ENCODE measurements around the gene ZNF766. TPM values are rescaled to one million over a fixed set of nuclear protein-coding genes. Genes with fewer than 3 reads are reported as not detected.

The ZNF766 gene
- total RNA-seq = 10 to 100 TPM; 26.0 to 28.0 TPM

GRCh38 chr19:52269338-52270261 is at the start of gene ZNF766:
ZNF766 (plus strand) TSS chr19:52269587; CDS start chr19:52269614, 27 bp downstream.

GRCh38 chr19:52296773-52297600 is 27.6 kb downstream of the ZNF766 start, which contains the start of gene ZNF480:
ZNF480 (plus strand) TSS chr19:52297169; CDS start chr19:52300413, 3,244 bp downstream.

GRCh38 chr19:52336117-52336790 is 66.9 kb downstream of the ZNF766 start, which contains the start of gene ZNF610:
ZNF610 (plus strand) TSS chr19:52336243; CDS start chr19:52349173, 12,930 bp downstream.

Small RNA genes within 50 kb of the gene (microRNA-seq; reads per million reads assigned to microRNA genes)
- 5.8 reads per million, percentile 32 among the genes with 10 or more reads in this experiment for gene MIR643 (ENCODE audit: borderline microRNAs expressed, borderline replicate concordance)
- not detected for gene MIR6801 (ENCODE audit: borderline microRNAs expressed, borderline replicate concordance)

Other genes starting within 250 kb of the ZNF766 start
- gene ZNF614, start 241.2 kb upstream of the ZNF766 start, total RNA-seq = 10 to 100 TPM; 10.6 to 10.7 TPM
- gene ZNF432, start 220.7 kb upstream of the ZNF766 start, total RNA-seq = 10 to 100 TPM; 17.1 to 17.2 TPM
- gene ZNF841, start 173.8 kb upstream of the ZNF766 start, total RNA-seq = 10 to 100 TPM; 30.4 to 30.7 TPM
- 1 to 10 TPM; 9.3 to 9.4 TPM for gene ZNF616, start 129.6 kb upstream of the ZNF766 start, total RNA-seq
- gene ZNF836, start 98.0 kb upstream of the ZNF766 start, total RNA-seq = 10 to 100 TPM; 23.2 to 27.9 TPM
- 100 to 1,000 TPM; 193 to 200 TPM for gene PPP2R1A, start 79.5 kb upstream of the ZNF766 start, total RNA-seq
- gene ZNF480, start 27.6 kb downstream of the ZNF766 start, total RNA-seq = 10 to 100 TPM; 16.3 to 19.8 TPM
- gene ZNF610, start 66.7 kb downstream of the ZNF766 start, total RNA-seq = 1 to 10 TPM in 1 of 2 experiments, under 1 TPM in 1; 0.81 to 1.1 TPM
- 10 to 100 TPM; 19.0 to 19.3 TPM for gene ZNF880, start 100.3 kb downstream of the ZNF766 start, total RNA-seq
- 10 to 100 TPM; 12.7 to 16.5 TPM for gene ZNF528, start 128.3 kb downstream of the ZNF766 start, total RNA-seq
- not detected for gene ZNF534, start 159.6 kb downstream of the ZNF766 start, total RNA-seq
- gene ZNF578, start 184.0 kb downstream of the ZNF766 start, total RNA-seq = 1 to 10 TPM; 2.5 to 2.8 TPM